Dedifferentiated amniotic fluid mesenchymal stem cell (primary cell): ENCODE measurements around the gene USP37.

Experiments
- DNase-seq: peaks from one replicate; pipeline ENCODE4 v3.0.0-alpha.2; 2016; ENCODE audit errors: extremely low spot score

USP37 gene

GRCh38 chr2:218401890-218402289, 166.3 kb downstream of the USP37 start:
- DNase-seq, result no peak

- no peak for DNase-seq
These were observed 166.9 kb downstream of the USP37 start for GRCh38 chr2:218400930-218401881.
